Sigmoid colon (tissue), 4 donors: ENCODE data around the gene RPL10A.

ENCODE experiments used
- CTCF ChIP-seq, 4 experiments: fragments of 450-650 bp in 3 of 4; fragments of 200-600 bp in 1 of 4; IDR thresholded peaks; one replicate each; pipeline ENCODE4 v1.5.1; 2016 to 2019; ENCODE audit warnings: antibody characterized with exemption in 4 of 4, mild to moderate bottlenecking in 3 of 4, moderate library complexity in 2 of 4
- EP300 ChIP-seq, 4 donors: sonication (generic); formaldehyde crosslinking; IDR thresholded peaks; one replicate each; pipeline ENCODE4 v1.6.1; 2017; ENCODE audit warnings: antibody characterized with exemption in 4 of 4
- POLR2A ChIP-seq, 2 donors: fragments of 450-650 bp; IDR thresholded peaks; one replicate each; pipeline ENCODE4 v1.6.1; 2016; ENCODE audit warnings: antibody characterized with exemption in 2 of 2, mild to moderate bottlenecking in 2 of 2, moderate library complexity in 2 of 2
- POLR2AphosphoS5 ChIP-seq, 4 donors: sonication (generic); formaldehyde crosslinking; IDR thresholded peaks; one replicate each; pipeline ENCODE4 v1.6.1; 2017; ENCODE audit warnings: antibody characterized with exemption in 4 of 4

DNA sequence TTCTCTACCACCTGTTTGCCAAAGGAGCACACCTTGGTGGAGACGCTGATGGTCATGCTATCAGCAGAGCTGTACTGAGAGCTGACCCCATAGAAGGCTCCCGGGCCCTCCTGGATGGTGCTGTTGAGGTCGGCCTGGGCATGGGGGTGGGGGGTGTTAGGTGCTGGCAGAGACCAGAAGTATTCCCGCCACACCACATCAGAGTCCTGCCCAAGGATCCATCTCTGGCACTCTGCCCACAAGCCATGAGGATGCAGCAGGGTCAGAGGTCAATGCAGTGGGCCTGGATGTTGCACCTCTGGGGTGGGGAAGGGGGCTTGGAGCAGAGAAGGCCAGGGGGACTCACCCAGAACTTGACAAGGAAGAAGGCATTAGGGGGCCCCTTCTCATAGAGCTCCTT lies 7.4 kb downstream of the RPL10A start:
- TF ChIP-seq POLR2A (IDR thresholded peaks at IDR 0.05) (no peak), CTCF (IDR thresholded peaks at IDR 0.05) (no peak), EP300 (IDR thresholded peaks at IDR 0.05) (no peak), POLR2AphosphoS5 (IDR thresholded peaks at IDR 0.05) (peak in 2 of 4 donors; percentile 9 to 24)
